K562 (cell line): ENCODE results near the gene PHC1. TPM values are rescaled to one million over a fixed set of nuclear protein-coding genes. Genes with fewer than 3 reads are reported as not detected.

Source experiments
- ASH1L ChIP-seq: fragments of 450-650 bp; IDR thresholded peaks from 2 replicates; pipeline ENCODE4 v1.6.1; 2018; ENCODE audit warnings: borderline replicate concordance, mild to moderate bottlenecking, low read depth; ENCODE audit not compliant: partially characterized antibody
- BCOR ChIP-seq: fragments of 450-650 bp; IDR thresholded peaks from 2 replicates; pipeline ENCODE4 v1.6.1; 2016
- CHD7 ChIP-seq: fragments of 200-600 bp; sonication (generic); IDR thresholded peaks from one replicate; pipeline ENCODE4 v1.6.1; 2012; ENCODE audit warnings: mild to moderate bottlenecking, low read depth, low read length, inconsistent platforms
- ELF2 ChIP-seq: fragments of 250-450 bp; sonication (Bioruptor Pico); IDR thresholded peaks from 2 replicates; pipeline ENCODE4 v1.5.0; 2021; ENCODE audit warnings: mild to moderate bottlenecking
- HDAC1 ChIP-seq, 2 experiments: fragments of 450-650 bp; IDR thresholded peaks; 2 replicates each; pipeline ENCODE4 v1.6.1; 2016 to 2017; ENCODE audit warnings: inconsistent platforms in 1 of 2, mild to moderate bottlenecking in 1 of 2, moderate library complexity in 1 of 2
- KDM4B ChIP-seq, 2 experiments: fragments of 450-650 bp in 1 of 2; sonication (generic) in 1 of 2; IDR thresholded peaks; 2 replicates each; pipeline ENCODE4 v1.6.1; 2016 to 2017; ENCODE audit warnings: borderline replicate concordance in 2 of 2, antibody characterized with exemption in 1 of 2, low read depth in 1 of 2, mild to moderate bottlenecking in 1 of 2
- NKRF ChIP-seq: fragments of 450-650 bp; IDR thresholded peaks from 2 replicates; pipeline ENCODE4 v1.6.1; 2016; ENCODE audit warnings: borderline replicate concordance
- PHB ChIP-seq: fragments of 250-450 bp; sonication (Bioruptor Pico); IDR thresholded peaks from 2 replicates; pipeline ENCODE4 v1.5.0; 2021
- RBBP5 ChIP-seq: fragments of 200-600 bp; sonication (generic); IDR thresholded peaks from 2 replicates; pipeline ENCODE4 v1.6.1; 2012; ENCODE audit warnings: borderline replicate concordance, mild to moderate bottlenecking, low read length, control low read depth, inconsistent platforms; ENCODE audit not compliant: insufficient read depth, poor library complexity, severe bottlenecking
- SLC30A9 ChIP-seq: fragments of 250-450 bp; sonication (Bioruptor Pico); IDR thresholded peaks from 2 replicates; pipeline ENCODE4 v1.8.0; 2022; ENCODE audit warnings: mild to moderate bottlenecking, moderate library complexity
- polyA plus RNA-seq, 8 experiments: library from polyadenylated mRNA; depleted of rRNA in 4 of 8; stranded (reverse) in 5 of 8; unstranded in 3 of 8; fragments of >200 nt; fragmentation: Nextera tagmentation in 2 of 8; fragmentation: Illumina TruSeq in 1 of 8; extraction: Ambion mirVana in 2 of 8; extraction: Trizol in 1 of 8; gene quantifications; 2 replicates each; pipeline versions ENCODE4 v1.2.1 to v1.2.3, GENCODE V29; 2011 to 2014; ENCODE audit warnings: inconsistent platforms in 1 of 8, missing spikeins in 1 of 8
- total RNA-seq, 7 experiments: library from RNA; depleted of rRNA in 6 of 7; stranded (reverse); fragments of >200 nt in 6 of 7; fragmentation: Illumina TruSeq in 2 of 7; extraction: Trizol in 2 of 7; gene quantifications; 2 replicates each; pipeline versions ENCODE4 v1.2.1 to v1.2.3, GENCODE V29; 2011 to 2021; ENCODE audit warnings: low replicate concordance in 1 of 7
- TF ChIP-seq, protein P1 (sequence below): fragments of 450-650 bp; formaldehyde crosslinking; conservative IDR thresholded peaks from 2 replicates; pipeline ENCODE4 v1.4.0; 2022; ENCODE audit warnings: mild to moderate bottlenecking, missing genetic modification characterization

Gene PHC1
- total and polyA plus RNA-seq, 9 of the 15 experiments (the other 6 are each of a cell fraction or from before 2014, with no cell fraction given), result 1.9 to 13.7 (median 6.9) TPM

- no peak for TF ChIP-seq CHD7
- TF ChIP-seq ASH1L, result peak; percentile 45
- no peak for TF ChIP-seq BCOR
- 0 out of 4 replicates have a peak, but pooled peaks of 1 of the 2 experiments have one; percentile 62 for TF ChIP-seq KDM4B (IDR thresholded peaks at IDR 0.05; ENCODE audit: borderline replicate concordance in 2 of 2, low read depth in 1 of 2)
- TF ChIP-seq NKRF, result peak; percentile 89; the same call in 1 of the 2 replicates
- TF ChIP-seq PHB (CRISPR knock-in tag), result no peak
- no peak for TF ChIP-seq SLC30A9 (CRISPR knock-in tag)
- peak; percentile 66 for TF ChIP-seq RBBP5
- peak in 1 of 2 experiments; percentile 88; a peak in 2 of 4 replicates for TF ChIP-seq HDAC1 (IDR thresholded peaks at IDR 0.05)
- TF ChIP-seq, protein P1, sequence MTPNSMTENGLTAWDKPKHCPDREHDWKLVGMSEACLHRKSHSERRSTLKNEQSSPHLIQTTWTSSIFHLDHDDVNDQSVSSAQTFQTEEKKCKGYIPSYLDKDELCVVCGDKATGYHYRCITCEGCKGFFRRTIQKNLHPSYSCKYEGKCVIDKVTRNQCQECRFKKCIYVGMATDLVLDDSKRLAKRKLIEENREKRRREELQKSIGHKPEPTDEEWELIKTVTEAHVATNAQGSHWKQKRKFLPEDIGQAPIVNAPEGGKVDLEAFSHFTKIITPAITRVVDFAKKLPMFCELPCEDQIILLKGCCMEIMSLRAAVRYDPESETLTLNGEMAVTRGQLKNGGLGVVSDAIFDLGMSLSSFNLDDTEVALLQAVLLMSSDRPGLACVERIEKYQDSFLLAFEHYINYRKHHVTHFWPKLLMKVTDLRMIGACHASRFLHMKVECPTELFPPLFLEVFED (CRISPR knock-in tag), result 0 out of 2 replicates have a peak, but pooled peaks have one; percentile 1
- TF ChIP-seq ELF2 (CRISPR knock-in tag), result peak; percentile 87
These were observed 35.3 kb downstream of the PHC1 start, which contains the start of gene M6PR (continued) for GRCh38 chr12:8949342-8950220.
